Right ventricle myocardium inferior (tissue), 1 donor: ENCODE data around the gene CCN5. TPM values are rescaled to one million over a fixed set of nuclear protein-coding genes. Genes with fewer than 3 reads are reported as not detected.
"Not testable (repeated sequence)": the region's sequence is repeated elsewhere in the genome, so short reads cannot be mapped to it uniquely, and the experiment has no call there.

Experiments
- ATAC-seq: fragments of 200-7000 bp; cut with Tn5 transposase; one replicate; pipeline ENCODE4 v1.9.1; 2020; ENCODE audit warnings: mild to moderate bottlenecking, moderate library complexity
- DNase-seq: peaks from one replicate; pipeline ENCODE4 v3.0.0; 2021; ENCODE audit errors: missing footprints
- intact Hi-C: fragments of 100-400 bp; cut with DNase I; formaldehyde crosslinking; loops from one replicate; pipeline ENCODE4 v1.11.0; 2022
- total RNA-seq: library from RNA; stranded (reverse); fragmentation: NEBNext Ultra II Directional; extraction: Animal tissue kit (Norgen Biotek cat#: 25700); gene quantifications from one replicate; pipeline ENCODE4 v1.2.1, GENCODE V29; 2021
- donor health status: DM: no; HTN: yes; CAD: no; lungs with severe emphysema.

The CCN5 gene
- total RNA-seq, 1 donor from 2014 or later, result 13.6 TPM

GRCh38 chr20:44745598-44746366 is 30.6 kb downstream of the CCN5 start, which contains the start of gene KCNK15:
KCNK15 (plus strand) TSS chr20:44745865; CDS start chr20:44745911, 46 bp downstream.
- ATAC-seq, result peak; percentile 68
- intact Hi-C loops, result no loop called here
- DNase-seq, result no peak

GRCh38 chr20:44746367-44747165 is 31.4 kb downstream of the CCN5 start:
- intact Hi-C loops, result no loop called here
- no peak for ATAC-seq
- DNase-seq, result no peak

GRCh38 chr20:44747166-44748004 is 32.2 kb downstream of the CCN5 start:
- intact Hi-C loops, result no loop called here
- ATAC-seq (peak; percentile 35), DNase-seq (no peak)

GRCh38 chr20:44748005-44748370 is 32.8 kb downstream of the CCN5 start:
- intact Hi-C loops, result no loop called here
- DNase-seq, result no peak
- no peak for ATAC-seq

GRCh38 chr20:44750081-44750805 is 35.1 kb downstream of the CCN5 start:
- ATAC-seq (no peak), DNase-seq (no peak)
- intact Hi-C loops, result loop anchor here (2.0 kb wide), 1 partner anchor 117 kb away; no protein-coding TSS in a partner anchor

GRCh38 chr20:44752099-44752931 is 37.1 kb downstream of the CCN5 start:
- no peak for DNase-seq
- no peak for ATAC-seq
- intact Hi-C loops, result no loop called here

GRCh38 chr20:44754554-44754953 is 39.4 kb downstream of the CCN5 start:
- intact Hi-C loops, result no loop called here
- ATAC-seq (no peak), DNase-seq (no peak)

GRCh38 chr20:44756011-44756688 is 41.0 kb downstream of the CCN5 start:
- no peak for DNase-seq
- intact Hi-C loops, result no loop called here
- ATAC-seq, result no peak

- intact Hi-C loops, result no loop called here
- DNase-seq (no peak), ATAC-seq (no peak)
Observed at GRCh38 chr20:44756956-44757355, 41.8 kb downstream of the CCN5 start.

- ATAC-seq, result no peak
- DNase-seq, result no peak
- intact Hi-C loops, result no loop called here
Observed at GRCh38 chr20:44758247-44759101, 43.3 kb downstream of the CCN5 start.

GRCh38 chr20:44759595-44759994 is 44.4 kb downstream of the CCN5 start:
- ATAC-seq (no peak), DNase-seq (no peak)
- intact Hi-C loops, result no loop called here

GRCh38 chr20:44761423-44761822 is 46.3 kb downstream of the CCN5 start:
- intact Hi-C loops, result no loop called here
- DNase-seq (no peak), ATAC-seq (no peak)

- intact Hi-C loops, result no loop called here
- DNase-seq (no peak), ATAC-seq (peak; percentile 37)
Observed at GRCh38 chr20:44762466-44763140, 47.4 kb downstream of the CCN5 start.

GRCh38 chr20:44763798-44764197 is 48.6 kb downstream of the CCN5 start:
- DNase-seq, ATAC-seq, intact Hi-C loops: not testable (repeated sequence)

- ATAC-seq (no peak), DNase-seq (no peak)
- intact Hi-C loops, result no loop called here
Observed at GRCh38 chr20:44765091-44765490, 49.9 kb downstream of the CCN5 start.
